Measurements from ENCODE around the gene CDIPT. TPM values are rescaled to one million over a fixed set of nuclear protein-coding genes. Genes with fewer than 3 reads are reported as not detected.

The CDIPT gene
- total RNA-seq, 4 donors from 2014 or later: 39.6 to 122 (median 91.2) TPM

- Histone ChIP-seq H3K4me1 (peaks cover 3 to 82% (median 40%) of the 10 kb centered on the region in 4 donors), H3K4me3 (peak overlapping the region; percentile 51 to 80 (median 72)), H3K27ac (peak overlapping the region; percentile 89 to 95 (median 91))
Measured at GRCh38 chr16:29820730-29821642, 42.0 kb downstream of the CDIPT start.

DNA sequence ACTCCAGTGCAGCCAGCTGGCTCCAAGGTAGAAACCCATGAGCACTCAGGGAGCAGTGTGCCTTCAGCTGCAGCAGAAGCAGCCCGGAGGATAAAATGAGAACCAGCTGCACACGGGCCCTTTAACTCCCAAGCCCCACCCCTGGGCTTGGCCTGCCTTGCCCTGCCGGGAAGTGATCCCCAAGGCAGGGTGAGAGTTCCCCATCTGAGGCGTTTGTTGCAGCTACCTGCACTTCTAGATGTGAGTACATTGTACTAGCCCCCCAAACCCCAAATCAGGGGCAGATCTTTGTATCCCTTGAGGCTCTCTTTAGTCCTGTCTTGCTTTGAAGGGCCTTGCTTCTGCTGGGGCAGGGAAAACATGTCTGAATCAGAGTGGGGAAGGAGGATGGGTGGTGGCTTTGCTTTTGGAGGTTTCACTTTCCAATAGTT is 42.7 kb downstream of the CDIPT start, which contains the start of gene MVP:
Gene MVP, plus strand, starts transcription at position 192 of the 431 bp plus-strand sequence. CDS start 10,088 bp downstream, outside the sequence.
- TF ChIP-seq POLR2A (IDR thresholded peaks at IDR 0.05): peak; percentile 88 to 93
- TF ChIP-seq CTCF (IDR thresholded peaks at IDR 0.05): no peak

More at GRCh38 chr16:29820730-29821642, 42.0 kb downstream of the CDIPT start:
- DNase-seq: peak; percentile 72 to 89 (median 88)
- no peaks in the 10 kb centered on the region for H3K9me3 ChIP-seq
- TF ChIP-seq POLR2A (IDR thresholded peaks at IDR 0.05): peak; percentile 58 to 59
- TF ChIP-seq CTCF (IDR thresholded peaks at IDR 0.05): no peak
- H3K27me3 ChIP-seq: no peaks in the 10 kb centered on the region
- peaks cover 0 to 5% (median 0%) of the 10 kb centered on the region in 3 donors for H3K36me3 ChIP-seq

GRCh38 chr16:29819506-29819905 is 43.5 kb downstream of the CDIPT start:
- H3K36me3 ChIP-seq: peaks cover 0 to 5% (median 0%) of the 10 kb centered on the region in 3 donors
- DNase-seq: peak in 1 of 3 donors; percentile 70
- peak overlapping the region; percentile 89 to 95 (median 91) for H3K27ac ChIP-seq
- peak overlapping the region in 3 of 4 donors; percentile 66 to 80 (median 77) for H3K4me3 ChIP-seq
- H3K9me3 ChIP-seq: no peaks in the 10 kb centered on the region
- peaks cover 0 to 77% (median 32%) of the 10 kb centered on the region in 4 donors for H3K4me1 ChIP-seq
- no peak for TF ChIP-seq POLR2A (IDR thresholded peaks at IDR 0.05)
- TF ChIP-seq CTCF (IDR thresholded peaks at IDR 0.05): peak in 4 of 6 experiments; percentile 14 to 68 (median 58)
- H3K27me3 ChIP-seq: no peaks in the 10 kb centered on the region

More for the DNA sequence above, 42.7 kb downstream of the CDIPT start, which contains the start of gene MVP:
- Histone ChIP-seq H3K4me1 (peaks cover 0 to 76% (median 35%) of the 10 kb centered on the region in 4 donors), H3K27ac (peak within 1 kb of the TSS; percentile 89 to 95 (median 91)), H3K27me3 (no peaks in the 10 kb centered on the region), H3K4me3 (peak within 1 kb of the TSS; percentile 51 to 80 (median 72)), H3K36me3 (peaks cover 0 to 5% (median 0%) of the 10 kb centered on the region in 3 donors), H3K9me3 (no peaks in the 10 kb centered on the region)
- peak; percentile 75 to 91 (median 85) for DNase-seq

- Histone ChIP-seq H3K4me3 (peak overlapping the region in 1 of 4 donors; percentile 78), H3K27me3 (no peaks in the 10 kb centered on the region), H3K36me3 (peaks cover 0 to 5% (median 0%) of the 10 kb centered on the region in 3 donors), H3K27ac (peak overlapping the region in 1 of 4 donors; percentile 96), H3K9me3 (no peaks in the 10 kb centered on the region), H3K4me1 (peaks cover 0 to 74% (median 28%) of the 10 kb centered on the region in 4 donors)
- no peak for TF ChIP-seq CTCF (IDR thresholded peaks at IDR 0.05)
- TF ChIP-seq POLR2A (IDR thresholded peaks at IDR 0.05): no peak
- no peak for DNase-seq
Measured at GRCh38 chr16:29818082-29818481, 44.9 kb downstream of the CDIPT start.

GRCh38 chr16:29816694-29817441 is 46.2 kb downstream of the CDIPT start:
- Histone ChIP-seq H3K27ac (peak overlapping the region; percentile 84 to 96 (median 94)), H3K9me3 (no peaks in the 10 kb centered on the region), H3K4me3 (peak overlapping the region; percentile 63 to 88 (median 78)), H3K4me1 (peaks cover 0 to 74% (median 22%) of the 10 kb centered on the region in 4 donors), H3K36me3 (peaks cover 0 to 5% (median 0%) of the 10 kb centered on the region in 3 donors), H3K27me3 (no peaks in the 10 kb centered on the region)
- TF ChIP-seq POLR2A (IDR thresholded peaks at IDR 0.05): peak in 1 of 2 donors; percentile 11
- TF ChIP-seq CTCF (IDR thresholded peaks at IDR 0.05): peak in 2 of 6 experiments; percentile 16 to 28
- DNase-seq: peak; percentile 62 to 79 (median 76)

Data from Peyer's patch (tissue), 4 donors.